Left ventricle myocardium inferior (tissue), 1 donor: Measurements from ENCODE around the gene AKAP6. TPM values are rescaled to one million over a fixed set of nuclear protein-coding genes. Genes with fewer than 3 reads are reported as not detected.
A peak's percentile ranks its signal among the peaks of the same experiment; 100 is the strongest.

Source experiments
- DNase-seq: peaks from one replicate; pipeline ENCODE4 v3.0.0-alpha.2; 2020
- H3K27ac ChIP-seq: fragments of 200-600 bp; replicated peaks from 2 replicates; pipeline ENCODE4 v1.8.0; 2021
- H3K27me3 ChIP-seq: fragments of 200-600 bp; 2 replicates; pipeline ENCODE4 v1.8.0; 2021; ENCODE audit warnings: low read depth
- H3K36me3 ChIP-seq: fragments of 200-600 bp; 2 replicates; pipeline ENCODE4 v1.8.0; 2021
- H3K4me1 ChIP-seq: fragments of 200-600 bp; 2 replicates; pipeline ENCODE4 v1.8.0; 2021
- H3K4me3 ChIP-seq: fragments of 200-600 bp; 2 replicates; pipeline ENCODE4 v1.8.0; 2021; ENCODE audit warnings: mild to moderate bottlenecking, moderate library complexity
- H3K9me3 ChIP-seq: fragments of 200-600 bp; replicated peaks from 2 replicates; pipeline ENCODE4 v1.8.0; 2021
- CTCF ChIP-seq: fragments of 200-600 bp; IDR thresholded peaks from 2 replicates; pipeline ENCODE4 v1.8.0; 2021; ENCODE audit warnings: antibody characterized with exemption, mild to moderate bottlenecking, borderline replicate concordance
- intact Hi-C: fragments of 100-400 bp; cut with micrococcal nuclease; formaldehyde crosslinking; loops from one replicate; pipeline ENCODE4 v1.11.0; 2022
- total RNA-seq: library from RNA; stranded (reverse); fragmentation: NEBNext Ultra II Directional; extraction: Animal tissue kit (Norgen Biotek cat#: 25700); gene quantifications from one replicate; pipeline ENCODE4 v1.2.1, GENCODE V29; 2021
- donor health status: DM: no; HTN: yes; CAD: no; lungs with severe emphysema.

AKAP6 gene
- total RNA-seq, 1 donor from 2014 or later = 218 TPM

DNA sequence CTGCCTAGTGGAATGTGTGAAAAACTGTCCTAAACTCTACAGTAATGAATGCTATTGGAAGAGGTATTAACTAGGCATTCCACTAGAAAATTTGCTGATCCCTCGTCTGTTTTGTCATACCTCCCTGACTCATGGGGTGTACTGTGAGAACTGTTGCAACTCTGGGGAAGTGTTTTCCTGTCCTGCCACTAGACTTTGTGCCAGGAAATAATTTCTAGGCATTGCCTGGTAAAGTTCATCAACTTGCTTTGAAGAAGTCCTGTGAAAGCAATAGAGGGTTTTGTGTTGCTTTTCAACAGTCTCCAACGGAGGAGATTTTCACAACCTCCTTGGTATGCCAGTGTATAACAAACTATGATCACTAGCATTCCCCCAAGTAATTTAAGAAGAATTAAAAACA, 139.9 kb downstream of the AKAP6 start:
- peak overlapping the region; percentile 84 for H3K27ac ChIP-seq
- no peaks in the 10 kb centered on the region for H3K36me3 ChIP-seq
- no peak overlapping the region for H3K4me3 ChIP-seq
- H3K4me1 ChIP-seq = peaks cover 65% of the 10 kb centered on the region
- no peak for DNase-seq
- H3K9me3 ChIP-seq = peaks cover 13% of the 10 kb centered on the region
- no peak for TF ChIP-seq CTCF
- no peaks in the 10 kb centered on the region for H3K27me3 ChIP-seq
- intact Hi-C loops = no loop called here

DNA sequence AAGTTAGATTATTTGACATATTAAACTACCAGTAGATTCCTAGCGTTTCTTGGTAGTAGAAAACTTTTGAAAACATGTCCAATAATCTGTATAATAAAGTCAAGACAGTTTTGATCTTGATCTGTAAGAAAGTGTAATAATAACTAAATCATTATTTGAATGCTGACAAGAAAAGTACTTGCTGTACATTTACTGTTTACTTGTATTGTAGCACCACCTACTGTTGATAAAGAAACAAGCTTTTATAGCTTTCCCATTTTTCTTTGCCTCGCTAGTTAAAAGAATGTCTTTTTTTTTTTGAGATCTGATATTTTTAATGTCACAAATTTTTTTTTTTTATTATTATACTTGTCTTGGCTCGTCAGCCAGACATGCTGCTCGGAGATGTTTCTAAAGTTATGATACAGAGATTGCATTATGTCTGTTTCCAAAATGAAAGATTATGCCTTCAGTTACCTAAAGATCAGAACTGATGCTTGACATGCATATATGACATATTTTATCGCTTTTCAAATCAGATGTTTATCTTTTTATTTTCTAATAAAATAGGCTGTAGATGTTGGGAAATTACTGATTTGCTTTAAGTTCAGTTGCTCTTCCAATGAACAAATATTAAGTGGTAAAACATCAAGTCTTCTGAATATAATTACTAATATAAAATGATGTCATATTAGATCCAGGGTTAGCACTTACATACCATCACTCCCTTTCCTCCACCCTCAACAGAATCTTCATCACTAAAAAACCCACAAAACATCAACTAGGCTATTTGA, 140.5 kb downstream of the AKAP6 start:
- Histone ChIP-seq H3K27ac (peak overlapping the region; percentile 84), H3K4me1 (peaks cover 69% of the 10 kb centered on the region), H3K36me3 (no peaks in the 10 kb centered on the region), H3K9me3 (peaks cover 13% of the 10 kb centered on the region), H3K4me3 (no peak overlapping the region), H3K27me3 (no peaks in the 10 kb centered on the region)
- DNase-seq = no peak
- TF ChIP-seq CTCF = peak; percentile 62
- intact Hi-C loops = loop anchor here (10.0 kb wide), 1 partner anchor 385 kb away; no protein-coding TSS in a partner anchor

DNA sequence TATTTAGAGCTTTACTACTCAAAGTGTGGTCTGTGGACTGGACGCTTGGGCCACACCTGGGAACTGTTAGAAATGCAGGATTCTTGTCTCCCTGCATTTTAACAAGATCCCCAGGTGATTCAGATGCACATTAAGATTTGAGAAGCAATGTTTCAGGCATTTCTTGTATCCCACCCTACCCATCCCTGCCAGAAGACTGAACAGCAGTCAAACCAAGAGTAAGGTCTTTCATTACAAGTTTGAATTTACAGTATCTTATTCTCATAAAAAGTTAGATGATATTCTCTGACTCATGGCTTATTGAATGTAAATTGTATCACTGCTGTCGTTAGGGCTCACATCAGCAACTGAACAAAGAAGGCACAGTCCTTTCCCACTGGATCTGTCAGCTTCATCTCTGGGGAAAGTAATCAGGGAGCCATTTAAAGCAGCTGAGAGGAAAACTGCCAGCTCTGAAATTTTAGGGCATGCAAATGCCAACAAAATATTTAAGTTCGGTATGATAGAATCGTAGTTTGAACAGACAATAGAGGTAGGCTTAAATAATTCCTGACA, 141.1 kb downstream of the AKAP6 start:
- peaks cover 69% of the 10 kb centered on the region for H3K4me1 ChIP-seq
- TF ChIP-seq CTCF = no peak
- intact Hi-C loops = loop anchor here (10.0 kb wide), 1 partner anchor 385 kb away; no protein-coding TSS in a partner anchor

DNA sequence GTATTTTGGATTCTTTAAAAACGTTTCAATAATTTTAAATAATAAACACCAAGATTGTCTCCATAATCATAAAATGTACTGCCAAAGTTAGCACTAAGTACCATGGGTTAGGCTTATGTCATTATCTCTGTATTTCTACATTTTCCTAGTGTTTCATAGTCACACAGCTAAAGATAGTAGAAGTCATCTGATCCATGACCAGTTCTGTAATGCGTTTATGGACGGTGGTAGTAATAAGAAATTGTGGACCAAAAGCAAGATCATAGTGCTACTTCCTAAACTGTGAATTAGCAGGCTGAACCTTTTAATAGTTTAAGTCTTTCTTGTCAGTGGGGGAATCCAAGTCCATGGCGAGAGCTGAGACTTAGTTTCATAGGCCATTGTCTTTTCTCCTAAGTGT, 142.1 kb downstream of the AKAP6 start:
- intact Hi-C loops = loop anchor here (10.0 kb wide), 1 partner anchor 386 kb away; no protein-coding TSS in a partner anchor
- peaks cover 72% of the 10 kb centered on the region for H3K4me1 ChIP-seq
- TF ChIP-seq CTCF = no peak
- no peaks in the 10 kb centered on the region for H3K27me3 ChIP-seq
- peaks cover 3% of the 10 kb centered on the region for H3K9me3 ChIP-seq
- peak overlapping the region; percentile 84 for H3K27ac ChIP-seq
- H3K4me3 ChIP-seq = no peak overlapping the region
- DNase-seq = no peak
- no peaks in the 10 kb centered on the region for H3K36me3 ChIP-seq

More for the DNA sequence above, 141.1 kb downstream of the AKAP6 start:
- DNase-seq = no peak
- Histone ChIP-seq H3K27ac (peak overlapping the region; percentile 84), H3K4me3 (no peak overlapping the region), H3K27me3 (no peaks in the 10 kb centered on the region), H3K36me3 (no peaks in the 10 kb centered on the region), H3K9me3 (peaks cover 11% of the 10 kb centered on the region)

- H3K4me1 ChIP-seq = peaks cover 81% of the 10 kb centered on the region
- TF ChIP-seq CTCF = no peak
- DNase-seq = no peak
- H3K4me3 ChIP-seq = no peak overlapping the region
- intact Hi-C loops = loop anchor here (10.0 kb wide), 1 partner anchor 387 kb away; no protein-coding TSS in a partner anchor
- H3K27ac ChIP-seq = peak overlapping the region; percentile 84
- no peaks in the 10 kb centered on the region for H3K9me3 ChIP-seq
- no peaks in the 10 kb centered on the region for H3K36me3 ChIP-seq
- no peaks in the 10 kb centered on the region for H3K27me3 ChIP-seq
Observed at GRCh38 chr14:32472076-32472475, 143.0 kb downstream of the AKAP6 start.
